Tracheal epithelial cell (primary cell): ENCODE results near the gene OR6C76. TPM values are rescaled to one million over a fixed set of nuclear protein-coding genes. Genes with fewer than 3 reads are reported as not detected.

Source experiments
- total RNA-seq: library from RNA; depleted of rRNA; stranded (reverse); fragments of >200 nt; gene quantifications from 2 replicates; pipeline ENCODE4 v1.2.1, GENCODE V29; 2014

Gene OR6C76
- total RNA-seq = not detected in 2 replicates

DNA sequence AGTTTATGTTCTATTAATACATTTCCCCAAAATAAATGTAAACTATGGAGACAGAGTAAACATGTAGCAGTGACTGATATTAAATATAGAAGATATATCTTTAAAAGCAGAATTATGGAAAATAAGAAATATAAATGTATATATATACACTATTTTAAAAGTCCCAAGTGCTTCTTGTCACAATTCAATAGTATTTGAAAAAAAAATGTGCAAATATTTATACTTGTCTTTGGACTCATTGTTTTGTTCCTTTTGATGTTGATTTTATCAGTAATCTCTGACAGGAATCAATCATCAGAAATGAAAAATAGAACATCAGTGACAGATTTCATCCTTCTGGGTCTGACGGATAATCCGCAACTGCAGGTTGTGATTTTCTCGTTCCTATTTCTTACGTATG lies at the start of gene OR6C76:
Gene OR6C76, plus strand, starts transcription at position 301 of the 400 bp plus-strand sequence. Its CDS starts 0 bp downstream, at position 301.

DNA sequence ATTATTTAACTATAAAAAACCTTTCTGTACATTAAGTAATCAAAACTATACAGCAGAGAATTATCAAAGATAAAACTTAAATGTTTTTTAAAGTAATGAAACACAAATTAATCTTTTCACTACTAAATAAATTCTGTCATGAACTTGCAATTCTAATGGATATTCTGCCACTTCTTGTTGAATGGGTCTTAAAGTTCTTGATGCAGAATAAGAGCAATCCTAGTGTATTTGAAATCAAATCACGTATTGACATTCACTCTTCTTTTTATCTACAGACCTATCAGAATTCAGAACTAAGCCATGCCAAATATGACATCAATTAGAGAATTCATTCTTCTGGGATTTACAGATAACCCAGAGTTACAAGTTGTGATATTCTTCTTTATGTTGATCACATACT lies 25.8 kb upstream of the OR6C76 start, which contains the start of gene OR6C65:
Gene OR6C65, plus strand, starts transcription at position 301 of the 400 bp plus-strand sequence. Its CDS starts 0 bp downstream, at position 301.

DNA sequence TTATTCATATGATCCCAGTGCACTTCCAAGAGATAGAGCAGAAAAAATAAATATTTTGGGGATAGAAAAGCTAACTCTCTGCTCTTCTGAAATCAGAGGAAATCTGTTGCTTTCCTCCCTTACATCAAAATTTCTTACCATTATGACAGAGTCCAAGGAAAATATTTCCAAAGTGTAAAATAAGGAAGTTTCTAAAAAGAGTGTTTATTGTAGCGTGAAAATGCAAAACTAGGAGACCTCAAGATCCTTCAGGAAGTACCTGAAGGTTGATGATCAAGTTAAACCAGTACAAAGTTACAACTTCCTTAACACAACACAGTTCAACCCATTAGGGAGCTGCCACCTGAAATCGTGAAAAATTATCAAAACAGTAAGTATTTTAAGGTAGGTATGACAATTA lies 17.7 kb downstream of the OR6C76 start, which contains the start of gene OR6C2:
Gene OR6C2, plus strand, starts transcription at position 301 of the 400 bp plus-strand sequence. CDS start 8,138 bp downstream, outside the sequence.

DNA sequence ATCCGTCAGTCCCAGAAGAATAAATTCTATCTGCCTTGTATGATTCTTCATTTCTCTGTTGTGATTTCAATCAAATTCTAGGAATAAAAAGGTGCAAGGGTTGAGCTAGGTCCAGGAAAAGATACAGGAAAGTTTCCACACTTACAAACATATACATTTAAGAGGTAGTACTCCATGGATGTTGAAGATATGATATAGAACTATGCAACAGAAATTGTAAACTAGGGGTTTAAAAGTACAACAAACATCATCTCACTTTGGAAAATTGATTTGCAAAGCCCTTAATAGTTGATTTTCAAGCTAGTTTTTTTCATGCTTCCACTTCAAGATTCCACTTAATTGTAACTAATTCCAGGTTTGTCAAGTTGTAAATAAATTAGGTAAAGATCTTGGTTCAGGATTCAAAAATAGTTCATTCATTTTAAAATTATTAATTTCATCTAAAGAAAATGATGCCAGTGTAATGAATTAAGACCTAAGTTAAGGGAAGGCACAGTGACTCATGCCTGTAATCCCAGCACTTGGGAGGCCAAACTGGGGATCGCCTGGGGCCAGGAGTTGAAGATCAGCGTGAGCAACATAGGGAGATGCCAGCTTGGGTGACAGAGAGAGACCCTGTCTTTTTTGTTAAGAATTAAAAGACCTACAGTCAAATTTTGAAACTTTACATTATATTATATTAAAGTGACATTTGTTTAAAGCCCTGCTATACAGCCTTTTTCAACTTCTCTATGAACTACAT lies 44.2 kb downstream of the OR6C76 start, which contains the start of gene OR6C70:
Gene OR6C70, minus strand, starts transcription at position 51 of the 742 bp plus-strand sequence. Its CDS starts 0 bp downstream, at position 51.

Other genes starting within 250 kb of the OR6C76 start
- gene OR10A7, start 205.2 kb upstream of the OR6C76 start, total RNA-seq = not detected in 2 replicates
- gene OR6C74, start 181.6 kb upstream of the OR6C76 start, total RNA-seq = not detected in 2 replicates
- gene OR6C6, start 129.7 kb upstream of the OR6C76 start, total RNA-seq = not detected in 2 replicates
- not detected in 2 replicates for gene OR6C1, start 111.9 kb upstream of the OR6C76 start, total RNA-seq
- not detected in 2 replicates for gene OR6C3, start 95.5 kb upstream of the OR6C76 start, total RNA-seq
- gene OR6C75, start 63.3 kb upstream of the OR6C76 start, total RNA-seq = not detected in 2 replicates
- gene OR6C65, start 25.7 kb upstream of the OR6C76 start, total RNA-seq = not detected in 2 replicates
- not detected in 2 replicates for gene OR6C2, start 17.8 kb downstream of the OR6C76 start, total RNA-seq
- not detected in 2 replicates for gene OR6C70, start 43.9 kb downstream of the OR6C76 start, total RNA-seq
- not detected in 2 replicates for gene OR6C68, start 66.1 kb downstream of the OR6C76 start, total RNA-seq
- gene OR6C4, start 123.3 kb downstream of the OR6C76 start, total RNA-seq = not detected in 2 replicates
- gene OR2AP1, start 146.2 kb downstream of the OR6C76 start, total RNA-seq = not detected in 2 replicates
- gene OR10P1, start 210.6 kb downstream of the OR6C76 start, total RNA-seq = not detected in 2 replicates